Measurements from ENCODE around the gene SIGLEC14. TPM values are rescaled to one million over a fixed set of nuclear protein-coding genes. Genes with fewer than 3 reads are reported as not detected.

SIGLEC14 gene
- polyA plus RNA-seq, 1 of the 3 experiments (the other 2 are of a cell fraction): 0.03 TPM

DNA sequence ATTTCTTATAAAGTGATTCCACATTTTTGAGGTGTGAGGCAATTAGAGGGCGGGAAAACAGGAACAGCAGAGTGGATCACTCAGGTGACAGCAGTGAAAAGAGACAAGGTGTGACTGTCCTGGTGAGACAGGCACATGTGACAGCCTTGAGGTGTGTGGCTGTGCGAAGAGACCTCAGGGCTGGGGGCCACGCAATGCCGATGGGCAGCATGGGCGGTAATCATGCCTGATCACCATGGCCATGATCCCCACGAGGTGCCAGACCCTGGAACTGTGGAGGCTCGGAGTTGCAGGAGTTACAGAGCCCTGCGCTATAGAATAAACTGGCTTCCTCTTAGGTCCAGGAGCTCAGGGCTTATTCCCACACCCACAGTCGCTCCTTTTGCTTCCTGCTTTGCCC lies 48.5 kb upstream of the SIGLEC14 start:
- POLR2A ChIA-PET: no interaction called here
- TF ChIP-seq, protein P1, sequence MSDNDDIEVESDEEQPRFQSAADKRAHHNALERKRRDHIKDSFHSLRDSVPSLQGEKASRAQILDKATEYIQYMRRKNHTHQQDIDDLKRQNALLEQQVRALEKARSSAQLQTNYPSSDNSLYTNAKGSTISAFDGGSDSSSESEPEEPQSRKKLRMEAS (IDR thresholded peaks at IDR 0.05; ENCODE audit: low read depth): no peak
- TF ChIP-seq RFX5 (IDR thresholded peaks at IDR 0.05; ENCODE audit: low read length): no peak
- TF ChIP-seq, protein P2, sequence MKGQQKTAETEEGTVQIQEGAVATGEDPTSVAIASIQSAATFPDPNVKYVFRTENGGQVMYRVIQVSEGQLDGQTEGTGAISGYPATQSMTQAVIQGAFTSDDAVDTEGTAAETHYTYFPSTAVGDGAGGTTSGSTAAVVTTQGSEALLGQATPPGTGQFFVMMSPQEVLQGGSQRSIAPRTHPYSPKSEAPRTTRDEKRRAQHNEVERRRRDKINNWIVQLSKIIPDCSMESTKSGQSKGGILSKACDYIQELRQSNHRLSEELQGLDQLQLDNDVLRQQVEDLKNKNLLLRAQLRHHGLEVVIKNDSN (IDR thresholded peaks at IDR 0.05; ENCODE audit: borderline replicate concordance, low read depth): no peak
- no peak for TF ChIP-seq SMC3 (IDR thresholded peaks at IDR 0.05; ENCODE audit: low read depth, low read length)
- no peak for TF ChIP-seq EP300 (IDR thresholded peaks at IDR 0.05; ENCODE audit: borderline replicate concordance in 1 of 2, low read depth in 1 of 2, low read length in 1 of 2)
- TF ChIP-seq JUND (IDR thresholded peaks at IDR 0.05): no peak
- TF ChIP-seq NRF1 (IDR thresholded peaks at IDR 0.05; ENCODE audit: low read depth, low read length): no peak
- no peak for TF ChIP-seq NFIC (IDR thresholded peaks at IDR 0.05; ENCODE audit: borderline replicate concordance)

DNA sequence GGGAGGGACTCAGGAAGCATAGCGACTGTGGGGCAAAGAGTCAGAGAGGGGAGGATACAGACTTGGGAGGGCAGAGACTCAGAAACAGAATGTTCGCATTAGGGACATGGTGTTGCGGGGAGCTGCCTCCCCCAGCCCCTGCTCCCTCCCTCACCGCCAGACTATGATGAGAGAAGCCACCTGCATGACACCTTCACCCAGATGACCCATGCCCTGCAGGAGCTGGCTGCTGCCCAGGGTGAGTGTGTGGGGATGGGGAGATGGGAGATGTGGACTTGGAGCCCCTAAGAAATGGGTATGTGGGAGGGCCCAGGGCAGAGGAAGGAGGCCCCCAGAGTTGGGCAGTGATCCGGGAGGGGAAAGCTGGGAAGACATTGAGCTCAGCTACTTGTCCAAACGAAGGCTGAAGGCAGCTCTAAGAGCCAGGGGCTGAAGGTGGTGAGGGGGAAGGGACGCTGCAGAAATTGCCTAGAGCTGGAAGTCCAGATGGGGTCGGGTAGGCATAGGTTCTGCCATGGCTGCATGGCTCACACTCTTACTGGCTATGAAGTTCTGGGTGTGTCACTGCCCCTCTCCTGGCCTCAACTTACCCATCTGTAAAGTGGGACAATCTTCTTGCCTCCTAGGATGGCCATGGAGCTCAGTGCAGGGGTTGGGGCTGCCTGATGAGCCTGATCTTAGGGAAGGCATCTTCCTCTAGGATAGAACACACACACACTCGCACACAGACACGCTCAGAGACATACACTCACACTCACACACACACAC lies 47.9 kb upstream of the SIGLEC14 start:
- Histone ChIP-seq H3K9ac (no peak overlapping the region), H3K27ac (ENCODE audit: low read depth in 2 of 2, low read length in 1 of 2) (no peak overlapping the region), H3K36me3 (replicated peaks in 1 of 2; ENCODE audit: control insufficient read depth in 1 of 2, insufficient read depth in 2 of 2, low read length in 1 of 2) (peaks cover 36 to 48% of the 10 kb centered on the region in 2 experiments), H3K9me3 (no peaks in the 10 kb centered on the region), H3K4me3 (ENCODE audit: low read depth in 2 of 2, low read length in 1 of 2) (no peak overlapping the region), H3K4me1 (ENCODE audit: control insufficient read depth in 1 of 2, insufficient read depth in 2 of 2, low read depth in 1 of 2, low read length in 1 of 2) (peaks cover 5 to 13% of the 10 kb centered on the region in 2 experiments; a peak in 2 of 4 replicates), H3K79me2 (ENCODE audit: insufficient read depth) (peaks cover 98% of the 10 kb centered on the region), H3K9me2 (no peaks in the 10 kb centered on the region), H3K4me2 (no peak overlapping the region), H2AFZ (ENCODE audit: low read depth) (no peak overlapping the region), H3F3A (replicated peaks; ENCODE audit: insufficient read depth) (peaks cover 21% of the 10 kb centered on the region), H4K20me1 (ENCODE audit: insufficient read depth) (peaks cover 83% of the 10 kb centered on the region), H3K27me3 (ENCODE audit: insufficient read depth) (no peaks in the 10 kb centered on the region)
- peak; percentile 2 for DNase-seq
- ChIA-PET CTCF (no interaction called here), POLR2A (interaction anchor here (0.6 kb wide), 1 partner anchor 10 kb away, joined by 3 read pairs; no protein-coding TSS in a partner anchor)
- WGBS (ENCODE audit: low lambda C conversion rate): 86% methylated on average over 8 of the region's 10 CpGs
- no peak for TF ChIP-seq SIN3A (IDR thresholded peaks at IDR 0.05; ENCODE audit: borderline replicate concordance, low read depth, low read length)
- no peak for TF ChIP-seq NFIC (IDR thresholded peaks at IDR 0.05; ENCODE audit: borderline replicate concordance)
- TF ChIP-seq, protein P3, sequence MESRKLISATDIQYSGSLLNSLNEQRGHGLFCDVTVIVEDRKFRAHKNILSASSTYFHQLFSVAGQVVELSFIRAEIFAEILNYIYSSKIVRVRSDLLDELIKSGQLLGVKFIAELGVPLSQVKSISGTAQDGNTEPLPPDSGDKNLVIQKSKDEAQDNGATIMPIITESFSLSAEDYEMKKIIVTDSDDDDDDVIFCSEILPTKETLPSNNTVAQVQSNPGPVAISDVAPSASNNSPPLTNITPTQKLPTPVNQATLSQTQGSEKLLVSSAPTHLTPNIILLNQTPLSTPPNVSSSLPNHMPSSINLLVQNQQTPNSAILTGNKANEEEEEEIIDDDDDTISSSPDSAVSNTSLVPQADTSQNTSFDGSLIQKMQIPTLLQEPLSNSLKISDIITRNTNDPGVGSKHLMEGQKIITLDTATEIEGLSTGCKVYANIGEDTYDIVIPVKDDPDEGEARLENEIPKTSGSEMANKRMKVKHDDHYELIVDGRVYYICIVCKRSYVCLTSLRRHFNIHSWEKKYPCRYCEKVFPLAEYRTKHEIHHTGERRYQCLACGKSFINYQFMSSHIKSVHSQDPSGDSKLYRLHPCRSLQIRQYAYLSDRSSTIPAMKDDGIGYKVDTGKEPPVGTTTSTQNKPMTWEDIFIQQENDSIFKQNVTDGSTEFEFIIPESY (IDR thresholded peaks at IDR 0.05; ENCODE audit: borderline replicate concordance, low read depth): no peak
- no peak for TF ChIP-seq FOXJ3 (CRISPR knock-in tag; IDR thresholded peaks at IDR 0.05)
- TF ChIP-seq SMC3 (IDR thresholded peaks at IDR 0.05; ENCODE audit: low read depth, low read length): no peak
- TF ChIP-seq, protein P2 (IDR thresholded peaks at IDR 0.05; ENCODE audit: borderline replicate concordance, low read depth): no peak
- no peak for TF ChIP-seq RFX5 (IDR thresholded peaks at IDR 0.05; ENCODE audit: low read length)
- TF ChIP-seq ELF1 (IDR thresholded peaks at IDR 0.05): no peak
- TF ChIP-seq POLR2AphosphoS5 (IDR thresholded peaks at IDR 0.05; ENCODE audit: low read depth, low read length): no peak
- TF ChIP-seq, protein P4, sequence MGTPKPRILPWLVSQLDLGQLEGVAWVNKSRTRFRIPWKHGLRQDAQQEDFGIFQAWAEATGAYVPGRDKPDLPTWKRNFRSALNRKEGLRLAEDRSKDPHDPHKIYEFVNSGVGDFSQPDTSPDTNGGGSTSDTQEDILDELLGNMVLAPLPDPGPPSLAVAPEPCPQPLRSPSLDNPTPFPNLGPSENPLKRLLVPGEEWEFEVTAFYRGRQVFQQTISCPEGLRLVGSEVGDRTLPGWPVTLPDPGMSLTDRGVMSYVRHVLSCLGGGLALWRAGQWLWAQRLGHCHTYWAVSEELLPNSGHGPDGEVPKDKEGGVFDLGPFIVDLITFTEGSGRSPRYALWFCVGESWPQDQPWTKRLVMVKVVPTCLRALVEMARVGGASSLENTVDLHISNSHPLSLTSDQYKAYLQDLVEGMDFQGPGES (IDR thresholded peaks at IDR 0.05; ENCODE audit: low read depth, low read length): no peak
- no peak for TF ChIP-seq TCF12 (IDR thresholded peaks at IDR 0.05)
- no peak for TF ChIP-seq YY1 (IDR thresholded peaks at IDR 0.05; ENCODE audit: low read depth)
- TF ChIP-seq RXRA (IDR thresholded peaks at IDR 0.05; ENCODE audit: borderline replicate concordance, low read depth): no peak
- TF ChIP-seq TAF1 (IDR thresholded peaks at IDR 0.05; ENCODE audit: borderline replicate concordance, low read depth, low read length): no peak
- no peak for TF ChIP-seq MEF2A (IDR thresholded peaks at IDR 0.05; ENCODE audit: borderline replicate concordance, low read depth)
- TF ChIP-seq TEAD4 (IDR thresholded peaks at IDR 0.05; ENCODE audit: borderline replicate concordance, insufficient read depth): no peak
- TF ChIP-seq EZH2phosphoT487 (IDR thresholded peaks at IDR 0.05; ENCODE audit: borderline replicate concordance, low read depth): no peak

More for the DNA sequence above, 48.5 kb upstream of the SIGLEC14 start:
- H3K27me3 ChIP-seq (ENCODE audit: insufficient read depth): no peaks in the 10 kb centered on the region
- H2AFZ ChIP-seq (ENCODE audit: low read depth): no peak overlapping the region
- CTCF ChIA-PET: interaction anchor here (1.0 kb wide), 1 partner anchor 11 kb away, joined by 3 read pairs; no protein-coding TSS in a partner anchor
- 97% methylated on average over 5 of the region's 9 CpGs for WGBS (ENCODE audit: low lambda C conversion rate)
- H3K27ac ChIP-seq (ENCODE audit: low read depth in 2 of 2, low read length in 1 of 2): no peak overlapping the region
- H3K9me3 ChIP-seq: no peaks in the 10 kb centered on the region
- no peak overlapping the region for H3K9ac ChIP-seq
- H3K36me3 ChIP-seq (replicated peaks in 1 of 2; ENCODE audit: control insufficient read depth in 1 of 2, insufficient read depth in 2 of 2, low read length in 1 of 2): peaks cover 40 to 49% of the 10 kb centered on the region in 2 experiments
- DNase-seq: peak; percentile 1
- H3K9me2 ChIP-seq: no peaks in the 10 kb centered on the region
- no peak overlapping the region for H3K4me2 ChIP-seq
- H3F3A ChIP-seq (replicated peaks; ENCODE audit: insufficient read depth): peaks cover 26% of the 10 kb centered on the region
- peaks cover 88% of the 10 kb centered on the region for H4K20me1 ChIP-seq (ENCODE audit: insufficient read depth)
- H3K79me2 ChIP-seq (ENCODE audit: insufficient read depth): peaks cover 95% of the 10 kb centered on the region
- H3K4me3 ChIP-seq (ENCODE audit: low read depth in 2 of 2, low read length in 1 of 2): no peak overlapping the region
- H3K4me1 ChIP-seq (ENCODE audit: control insufficient read depth in 1 of 2, insufficient read depth in 2 of 2, low read depth in 1 of 2, low read length in 1 of 2): peaks cover 5 to 13% of the 10 kb centered on the region in 2 experiments; a peak in 2 of 4 replicates

Data from SK-N-SH (cell line).